K562 (cell line): Measurements from ENCODE around the gene DLX3. TPM values are rescaled to one million over a fixed set of nuclear protein-coding genes. Genes with fewer than 3 reads are reported as not detected.

ENCODE experiments used
- ATAC-seq: fragments of 200-7000 bp; cut with Tn5 transposase; 3 replicates; pipeline ENCODE4 v1.9.1; 2020; ENCODE audit warnings: moderate library complexity
- BruUV-seq: library from RNA; stranded (reverse); fragments of 400-500 nt; replicated peaks from 2 replicates; lab custom pipeline; 2021; lab: Mats Ljungman, UMichigan
- CTCF ChIA-PET: fragments of 300-600 bp; formaldehyde crosslinking; extraction: SDS; loops from one replicate; lab custom pipeline; 2021; ENCODE audit warnings: low intra/inter-chr PET ratio; lab: Yijun Ruan, JAX
- POLR2A ChIA-PET: fragments of 300-600, 350-650 bp; sonication (Branson Sonifier 250); formaldehyde crosslinking; extraction: SDS; loops from one replicate; lab custom pipeline; 2021; ENCODE audit warnings: antibody characterized with exemption, inconsistent platforms; lab: Yijun Ruan, JAX
- DNase-seq, 4 experiments: peaks; one replicate each; pipeline versions ENCODE4 v3.0.0 to v3.0.0-alpha.2; 2011 to 2018; ENCODE audit warnings: low spot score in 3 of 4, mixed read lengths in 3 of 4; ENCODE audit errors: extremely low read depth in 1 of 4
- FAIRE-seq: peaks from 2 replicates; lab custom pipeline; 2011; peaks lifted over from hg19 to GRCh38; lab: Jason Lieb, UNC
- H2AFZ ChIP-seq: 2 replicates; pipeline ENCODE4 v1.6.0; 2011; ENCODE audit warnings: low read depth, low read length, control low read depth, inconsistent platforms
- H3K27ac ChIP-seq: fragments of 200-600 bp; 3 replicates; pipeline ENCODE4 v1.8.0; 2011; ENCODE audit warnings: low read depth, mild to moderate bottlenecking, control low read depth, inconsistent platforms, low read length, moderate library complexity, mixed read lengths; ENCODE audit errors: extremely low read depth
- H3K27me3 ChIP-seq, 2 experiments: fragments of 300-600 bp in 1 of 2; 2 replicates in 1 of 2; 3 replicates in 1 of 2; pipeline versions ENCODE4 v1.6.0 to v1.8.0; 2011; ENCODE audit warnings: inconsistent platforms in 2 of 2, low read length in 2 of 2, mild to moderate bottlenecking in 1 of 2, mixed read lengths in 1 of 2, moderate library complexity in 1 of 2; ENCODE audit not compliant: control insufficient read depth in 2 of 2, insufficient read depth in 2 of 2
- H3K36me3 ChIP-seq: fragments of 300-600 bp; 3 replicates; pipeline ENCODE4 v1.8.0; 2011; ENCODE audit warnings: mild to moderate bottlenecking, low read length, inconsistent platforms; ENCODE audit not compliant: control insufficient read depth, insufficient read depth
- H3K4me1 ChIP-seq, 2 experiments: fragments of 200-600 bp in 1 of 2; replicated peaks in 1 of 2; 2 replicates in 1 of 2; 3 replicates in 1 of 2; pipeline versions ENCODE4 v1.5.1 to v1.8.0; 2011; ENCODE audit warnings: inconsistent platforms in 2 of 2, low read length in 2 of 2, mild to moderate bottlenecking in 1 of 2, mixed read lengths in 1 of 2, moderate library complexity in 1 of 2; ENCODE audit not compliant: control insufficient read depth in 2 of 2, insufficient read depth in 2 of 2
- H3K4me2 ChIP-seq: 2 replicates; pipeline ENCODE4 v1.6.1; 2011; ENCODE audit warnings: low read length, control low read depth, inconsistent platforms, mixed read lengths; ENCODE audit not compliant: insufficient read depth
- H3K4me3 ChIP-seq: fragments of 200-600 bp; sonication (generic), shearing (Covaris generic); 2 replicates; pipeline ENCODE4 v1.5.1; 2016; ENCODE audit warnings: control low read depth, inconsistent platforms
- H3K79me2 ChIP-seq: fragments of 200-600 bp; 3 replicates; pipeline ENCODE4 v1.8.0; 2011; ENCODE audit warnings: low read length, inconsistent platforms; ENCODE audit not compliant: control insufficient read depth, insufficient read depth
- H3K9ac ChIP-seq, 2 experiments: 2 replicates each; pipeline versions ENCODE4 v1.6.0 to v1.6.1; 2011; ENCODE audit warnings: low read depth in 2 of 2, low read length in 2 of 2, control low read depth in 1 of 2, inconsistent platforms in 1 of 2, mild to moderate bottlenecking in 1 of 2, mixed read lengths in 1 of 2; ENCODE audit not compliant: insufficient read depth in 1 of 2
- H3K9me1 ChIP-seq: one replicate; pipeline ENCODE4 v1.6.0; 2011; ENCODE audit warnings: inconsistent platforms, mild to moderate bottlenecking, low read length, moderate library complexity; ENCODE audit not compliant: control insufficient read depth, insufficient read depth
- H3K9me3 ChIP-seq: replicated peaks from 2 replicates; pipeline ENCODE4 v1.5.1; 2011; ENCODE audit warnings: low read depth, low read length, inconsistent platforms; ENCODE audit not compliant: control insufficient read depth, insufficient read depth
- H4K20me1 ChIP-seq: replicated peaks from 2 replicates; pipeline ENCODE4 v1.6.1; 2011; ENCODE audit warnings: low read length, inconsistent platforms, mixed read lengths; ENCODE audit not compliant: control insufficient read depth, insufficient read depth
- ATF7 ChIP-seq: fragments of 450-650 bp; IDR thresholded peaks from 2 replicates; pipeline ENCODE4 v1.7.1; 2014; ENCODE audit warnings: mild to moderate bottlenecking, moderate library complexity
- CGGBP1 ChIP-seq: fragments of 250-450 bp; sonication (Bioruptor Pico); IDR thresholded peaks from 2 replicates; pipeline ENCODE4 v1.9.0; 2021; ENCODE audit warnings: mild to moderate bottlenecking
- NFE2L1 ChIP-seq: fragments of 450-650 bp; IDR thresholded peaks from 2 replicates; pipeline ENCODE4 v1.6.1; 2016; ENCODE audit warnings: missing genetic modification characterization, low read depth, mild to moderate bottlenecking, missing compliant biosample characterization, moderate library complexity, borderline replicate concordance
- PRPF4 ChIP-seq: fragments of 200-400 bp; formaldehyde crosslinking; IDR thresholded peaks from one replicate; pipeline ENCODE4 v1.6.1; 2017; ENCODE audit warnings: low read length, low read depth, mild to moderate bottlenecking; ENCODE audit not compliant: insufficient read depth, poor library complexity, severe bottlenecking
- RHOXF2B ChIP-seq: fragments of 250-450 bp; sonication (Bioruptor Pico); conservative IDR thresholded peaks from 2 replicates; pipeline ENCODE4 v1.5.1; 2021
- YY1 ChIP-seq, 3 experiments: IDR thresholded peaks; 2 replicates each; pipeline ENCODE4 v1.6.1; 2011; ENCODE audit warnings: low read length in 2 of 3, mild to moderate bottlenecking in 2 of 3, moderate library complexity in 2 of 3, borderline replicate concordance in 1 of 3, control low read depth in 1 of 3, low read depth in 1 of 3; ENCODE audit not compliant: insufficient read depth in 3 of 3, insufficient replicate concordance in 2 of 3, control insufficient read depth in 1 of 3, insufficient read length in 1 of 3; ENCODE audit errors: extremely low read depth in 1 of 3
- ZC3H8 ChIP-seq: fragments of 450-650 bp; IDR thresholded peaks from 2 replicates; pipeline ENCODE4 v1.6.1; 2017
- ZFP91 ChIP-seq: sonication (generic); formaldehyde crosslinking; IDR thresholded peaks from 2 replicates; pipeline ENCODE4 v1.8.0; 2022; ENCODE audit warnings: mild to moderate bottlenecking, missing genetic modification reagents
- WGBS: fragments of 100-300 bp; shearing (Covaris generic); methylation state at CpG from one replicate; pipeline ENCODE4 v1.1.6; 2016; ENCODE audit warnings: low coverage, mixed read lengths; ENCODE audit not compliant: insufficient coverage; ENCODE audit errors: missing lambda C conversion rate; 5-methylcytosine and 5-hydroxymethylcytosine counted together
- in situ Hi-C: fragments of 300-500 bp; cut with MboI; formaldehyde crosslinking; loops from 4 replicates; pipeline ENCODE4 v1.15.0; 2018; ENCODE audit warnings: inconsistent platforms, mixed read lengths
- intact Hi-C: fragments of 100-400 bp; cut with micrococcal nuclease; formaldehyde crosslinking; loops from 2 replicates; pipeline ENCODE4 v1.14.2; 2022
- polyA plus RNA-seq, 8 experiments: library from polyadenylated mRNA; depleted of rRNA in 4 of 8; stranded (reverse) in 5 of 8; unstranded in 3 of 8; fragments of >200 nt; fragmentation: Nextera tagmentation in 2 of 8; fragmentation: Illumina TruSeq in 1 of 8; extraction: Ambion mirVana in 2 of 8; extraction: Trizol in 1 of 8; gene quantifications; 2 replicates each; pipeline versions ENCODE4 v1.2.1 to v1.2.3, GENCODE V29; 2011 to 2014; ENCODE audit warnings: inconsistent platforms in 1 of 8, missing spikeins in 1 of 8
- total RNA-seq, 7 experiments: library from RNA; depleted of rRNA in 6 of 7; stranded (reverse); fragments of >200 nt in 6 of 7; fragmentation: Illumina TruSeq in 2 of 7; extraction: Trizol in 2 of 7; gene quantifications; 2 replicates each; pipeline versions ENCODE4 v1.2.1 to v1.2.3, GENCODE V29; 2011 to 2021; ENCODE audit warnings: low replicate concordance in 1 of 7

The DLX3 gene
- total and polyA plus RNA-seq, 9 of the 15 experiments (the other 6 are each of a cell fraction or from before 2014, with no cell fraction given), result not detected

DNA sequence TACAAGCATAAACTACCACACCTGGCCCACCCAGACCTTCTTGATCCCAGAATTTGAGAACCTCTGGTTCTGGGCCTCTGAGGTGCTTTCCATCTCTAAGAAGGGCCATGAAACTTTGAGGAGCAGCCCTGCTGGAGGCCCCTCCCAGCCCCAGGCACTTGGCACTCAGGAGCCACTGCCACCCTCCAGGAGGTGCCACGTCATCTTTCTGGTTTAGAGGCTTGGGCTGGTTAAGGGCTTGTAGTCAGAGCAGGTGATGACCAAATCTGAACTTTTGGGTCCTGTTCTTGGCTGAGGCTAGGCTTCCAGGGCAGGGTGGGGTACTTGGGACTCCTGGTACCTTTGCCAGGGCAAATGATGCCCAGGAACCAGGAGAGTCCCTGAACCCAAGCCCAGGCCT lies 39.9 kb downstream of the DLX3 start:
- Histone ChIP-seq H2AFZ (no peak overlapping the region), H3K9ac (no peak overlapping the region), H3K4me1 (no peaks in the 10 kb centered on the region; a peak in 1 of 5 replicates), H3K27ac (no peak overlapping the region), H3K79me2 (no peaks in the 10 kb centered on the region), H3K9me1 (no peaks in the 10 kb centered on the region), H3K9me3 (no peaks in the 10 kb centered on the region), H3K4me3 (no peak overlapping the region), H3K4me2 (no peak overlapping the region), H3K27me3 (peaks cover 14 to 62% of the 10 kb centered on the region in 2 experiments; a peak in 4 of 5 replicates), H3K36me3 (no peaks in the 10 kb centered on the region)
- ChIA-PET CTCF (no interaction called here), POLR2A (interaction anchor here (1.1 kb wide), 1 partner anchor 12 kb away, joined by 3 read pairs; no protein-coding TSS in a partner anchor)
- DNase-seq (no peak), FAIRE-seq (no peak), ATAC-seq (no peak)
- BruUV-seq, result no TSS peak
- in situ Hi-C loops, result no loop called here
- intact Hi-C loops, result no loop called here
- no peak for TF ChIP-seq ZFP91
- TF ChIP-seq RHOXF2B (CRISPR knock-in tag), result no peak
- no peak for TF ChIP-seq CGGBP1 (CRISPR knock-in tag)
- no peak for TF ChIP-seq ZC3H8
- TF ChIP-seq ATF7, result no peak
- TF ChIP-seq PRPF4, result no peak
- TF ChIP-seq NFE2L1 (tag), result no peak
- no peak for TF ChIP-seq YY1 (IDR thresholded peaks at IDR 0.05; ENCODE audit: borderline replicate concordance in 1 of 3, control insufficient read depth in 1 of 3, extremely low read depth in 1 of 3, insufficient read depth in 3 of 3, insufficient read length in 1 of 3, insufficient replicate concordance in 2 of 3, low read depth in 1 of 3, low read length in 2 of 3)
- TF ChIP-seq, all 486 proteins: peak for 0
- H4K20me1 ChIP-seq, result peaks cover 3% of the 10 kb centered on the region; the same call in 1 of the 2 replicates
- 0% methylated on average over 1 of the region's 1 CpG for WGBS
